Measurements from ENCODE around the gene MOGAT2.

Gene MOGAT2

GRCh38 chr11:75777461-75778110 is 59.9 kb downstream of the MOGAT2 start:
- H3K4me2 ChIP-seq (ENCODE audit: low read depth, low read length, poor library complexity, severe bottlenecking), result no peak overlapping the region
- no peak overlapping the region for H2AFZ ChIP-seq (ENCODE audit: low read depth, low read length, severe bottlenecking)
- H3K27me3 ChIP-seq (ENCODE audit: low read length), result no peaks in the 10 kb centered on the region
- H3K9ac ChIP-seq (ENCODE audit: low read length), result no peak overlapping the region
- H3K27ac ChIP-seq (ENCODE audit: low read depth, low read length), result no peak overlapping the region
- no peaks in the 10 kb centered on the region for H3F3A ChIP-seq (ENCODE audit: insufficient read depth)
- no peaks in the 10 kb centered on the region for H3K9me3 ChIP-seq (ENCODE audit: insufficient read depth, low read length)
- TF ChIP-seq CTCF (IDR thresholded peaks at IDR 0.05; ENCODE audit: insufficient read depth, low read length, poor library complexity, severe bottlenecking) (no peak), EZH2phosphoT487 (conservative IDR thresholded peaks at IDR 0.05; ENCODE audit: low read length) (no peak)
- H4K20me1 ChIP-seq (ENCODE audit: low read depth, low read length), result no peaks in the 10 kb centered on the region
- H3K79me2 ChIP-seq (ENCODE audit: insufficient read depth, low read length), result no peaks in the 10 kb centered on the region
- H3K4me3 ChIP-seq (ENCODE audit: insufficient read depth, low read length, poor library complexity, severe bottlenecking), result no peak overlapping the region
- H3K36me3 ChIP-seq (ENCODE audit: low read length), result no peaks in the 10 kb centered on the region
- no peaks in the 10 kb centered on the region for H3K9me2 ChIP-seq (replicated peaks; ENCODE audit: insufficient read depth, low read length)

GRCh38 chr11:75778962-75779361 is 61.3 kb downstream of the MOGAT2 start:
- H3K4me2 ChIP-seq (ENCODE audit: low read depth, low read length, poor library complexity, severe bottlenecking), result no peak overlapping the region
- H3K9me3 ChIP-seq (ENCODE audit: insufficient read depth, low read length), result no peaks in the 10 kb centered on the region
- H3K27ac ChIP-seq (ENCODE audit: low read depth, low read length), result no peak overlapping the region
- H2AFZ ChIP-seq (ENCODE audit: low read depth, low read length, severe bottlenecking), result no peak overlapping the region
- H3K36me3 ChIP-seq (ENCODE audit: low read length), result no peaks in the 10 kb centered on the region
- H3K4me3 ChIP-seq (ENCODE audit: insufficient read depth, low read length, poor library complexity, severe bottlenecking), result no peak overlapping the region
- no peaks in the 10 kb centered on the region for H3F3A ChIP-seq (ENCODE audit: insufficient read depth)
- no peaks in the 10 kb centered on the region for H3K9me2 ChIP-seq (replicated peaks; ENCODE audit: insufficient read depth, low read length)
- H3K9ac ChIP-seq (ENCODE audit: low read length), result no peak overlapping the region
- TF ChIP-seq EZH2phosphoT487 (conservative IDR thresholded peaks at IDR 0.05; ENCODE audit: low read length) (no peak), CTCF (IDR thresholded peaks at IDR 0.05; ENCODE audit: insufficient read depth, low read length, poor library complexity, severe bottlenecking) (no peak)
- no peaks in the 10 kb centered on the region for H3K79me2 ChIP-seq (ENCODE audit: insufficient read depth, low read length)
- H3K27me3 ChIP-seq (ENCODE audit: low read length), result no peaks in the 10 kb centered on the region
- no peaks in the 10 kb centered on the region for H4K20me1 ChIP-seq (ENCODE audit: low read depth, low read length)

- Histone ChIP-seq H4K20me1 (ENCODE audit: low read depth, low read length) (no peaks in the 10 kb centered on the region), H3K36me3 (ENCODE audit: low read length) (no peaks in the 10 kb centered on the region), H3K4me2 (ENCODE audit: low read depth, low read length, poor library complexity, severe bottlenecking) (no peak overlapping the region), H3K79me2 (ENCODE audit: insufficient read depth, low read length) (no peaks in the 10 kb centered on the region), H3K27me3 (ENCODE audit: low read length) (no peaks in the 10 kb centered on the region), H3K9me3 (ENCODE audit: insufficient read depth, low read length) (no peaks in the 10 kb centered on the region), H2AFZ (ENCODE audit: low read depth, low read length, severe bottlenecking) (no peak overlapping the region), H3K4me3 (ENCODE audit: insufficient read depth, low read length, poor library complexity, severe bottlenecking) (no peak overlapping the region), H3F3A (ENCODE audit: insufficient read depth) (no peaks in the 10 kb centered on the region), H3K9ac (ENCODE audit: low read length) (no peak overlapping the region), H3K9me2 (replicated peaks; ENCODE audit: insufficient read depth, low read length) (no peaks in the 10 kb centered on the region), H3K27ac (ENCODE audit: low read depth, low read length) (no peak overlapping the region)
- TF ChIP-seq CTCF (IDR thresholded peaks at IDR 0.05; ENCODE audit: insufficient read depth, low read length, poor library complexity, severe bottlenecking) (no peak), EZH2phosphoT487 (conservative IDR thresholded peaks at IDR 0.05; ENCODE audit: low read length) (no peak)
Measured at GRCh38 chr11:75779960-75780359, 62.3 kb downstream of the MOGAT2 start.

All from SU-DHL-6 (cell line).